Frontal cortex (tissue), 4 donors: Measurements from ENCODE around the gene RBM17. TPM values are rescaled to one million over a fixed set of nuclear protein-coding genes. Genes with fewer than 3 reads are reported as not detected.
"Not testable (repeated sequence)": the region's sequence is repeated elsewhere in the genome, so short reads cannot be mapped to it uniquely, and the experiment has no call there.

Experiments
- DNase-seq, 2 donors: peaks; one replicate each; pipeline ENCODE4 v3.0.0; 2012; ENCODE audit warnings: low spot score in 2 of 2
- FAIRE-seq: peaks from 2 replicates; lab custom pipeline; 2012; peaks lifted over from hg19 to GRCh38; lab: Jason Lieb, UNC
- total RNA-seq: library from RNA; depleted of rRNA; stranded (reverse); fragments of >200 nt; gene quantifications from one replicate; pipeline ENCODE4 v1.2.3, GENCODE V29; 2014
- donor health status: control.
- donor health status: control.
- donor health status: control.

The RBM17 gene
- total RNA-seq, 1 donor from 2014 or later, result 31.8 TPM

GRCh38 chr10:6107616-6108015, 18.8 kb downstream of the RBM17 start:
- FAIRE-seq, DNase-seq: not testable (repeated sequence)

DNA sequence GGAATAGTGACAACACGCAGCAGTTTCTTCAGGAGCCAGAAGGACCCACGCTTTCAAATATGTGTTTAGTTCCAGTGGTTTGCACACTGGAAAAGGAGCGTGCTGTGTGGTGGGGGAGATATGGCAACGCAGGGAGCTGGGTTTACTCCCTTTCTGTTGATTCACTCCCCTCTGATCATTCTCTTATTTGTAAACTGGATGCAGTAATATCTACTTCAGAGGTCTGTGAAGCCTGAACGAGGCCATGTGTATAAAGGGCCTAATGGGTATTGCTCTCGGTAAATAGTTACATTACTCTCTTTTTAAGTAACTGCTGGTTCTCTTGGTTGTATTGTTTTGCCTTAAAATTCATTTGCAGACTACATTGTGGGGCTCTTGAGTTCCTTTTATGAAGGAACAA, 19.2 kb downstream of the RBM17 start:
- no peak for DNase-seq
- no peak for FAIRE-seq

DNA sequence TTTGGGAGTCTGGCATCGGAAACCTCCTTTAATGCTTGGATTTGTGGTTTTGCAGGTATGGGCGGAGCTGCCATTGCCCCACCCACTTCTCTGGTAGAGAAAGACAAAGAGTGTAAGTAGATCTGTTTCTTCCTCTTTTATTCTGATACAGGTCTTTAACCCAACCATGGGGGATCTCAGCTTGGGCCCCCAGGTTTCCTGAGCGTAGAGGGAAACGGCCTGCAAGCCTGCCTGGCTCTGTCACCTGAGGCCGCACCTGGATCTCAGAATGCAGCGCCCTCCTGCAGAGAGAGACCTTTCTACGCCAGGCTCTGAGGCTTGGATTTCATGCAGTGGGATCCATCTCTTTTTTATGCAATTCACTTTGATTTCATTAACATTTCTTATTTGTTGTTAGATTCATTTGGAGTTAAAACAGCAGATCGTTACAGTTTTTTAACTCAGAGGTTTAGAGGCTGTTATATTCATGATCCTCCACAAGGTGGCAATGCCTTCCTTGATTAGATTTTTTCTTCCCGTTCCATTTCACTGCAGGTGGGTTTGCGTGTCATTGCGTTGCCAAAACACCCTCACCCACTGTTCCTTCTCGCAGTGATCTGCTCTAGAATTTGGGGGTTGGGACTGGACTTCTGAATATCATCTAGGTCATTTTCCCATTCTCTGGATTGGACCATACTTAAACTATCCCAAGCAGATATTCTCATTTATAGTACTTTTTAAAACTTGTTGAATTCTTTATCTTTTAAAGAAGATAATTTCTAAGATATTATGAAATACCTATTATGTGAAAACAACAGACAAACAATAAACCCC, 20.0 kb downstream of the RBM17 start:
- no peak for DNase-seq
- peak; percentile 49 for FAIRE-seq

GRCh38 chr10:6109444-6109775, 20.6 kb downstream of the RBM17 start:
- no peak for FAIRE-seq
- DNase-seq, result no peak

- DNase-seq, result no peak
- FAIRE-seq, result no peak
Observed at GRCh38 chr10:6110136-6110535, 21.3 kb downstream of the RBM17 start.

GRCh38 chr10:6112893-6113292, 24.1 kb downstream of the RBM17 start:
- FAIRE-seq, result no peak
- DNase-seq, result no peak

GRCh38 chr10:6114299-6114698, 25.5 kb downstream of the RBM17 start:
- DNase-seq (no peak), FAIRE-seq (no peak)

- DNase-seq (no peak), FAIRE-seq (no peak)
Observed at GRCh38 chr10:6114805-6115341, 26.0 kb downstream of the RBM17 start.

DNA sequence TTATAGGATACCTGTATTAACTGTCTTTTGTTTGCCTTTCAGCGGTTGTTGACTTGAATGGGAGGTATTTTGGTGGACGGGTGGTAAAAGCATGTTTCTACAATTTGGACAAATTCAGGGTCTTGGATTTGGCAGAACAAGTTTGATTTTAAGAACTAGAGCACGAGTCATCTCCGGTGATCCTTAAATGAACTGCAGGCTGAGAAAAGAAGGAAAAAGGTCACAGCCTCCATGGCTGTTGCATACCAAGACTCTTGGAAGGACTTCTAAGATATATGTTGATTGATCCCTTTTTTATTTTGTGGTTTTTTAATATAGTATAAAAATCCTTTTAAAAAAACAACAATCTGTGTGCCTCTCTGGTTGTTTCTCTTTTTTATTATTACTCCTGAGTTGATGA, 26.6 kb downstream of the RBM17 start:
- no peak for DNase-seq
- no peak for FAIRE-seq

DNA sequence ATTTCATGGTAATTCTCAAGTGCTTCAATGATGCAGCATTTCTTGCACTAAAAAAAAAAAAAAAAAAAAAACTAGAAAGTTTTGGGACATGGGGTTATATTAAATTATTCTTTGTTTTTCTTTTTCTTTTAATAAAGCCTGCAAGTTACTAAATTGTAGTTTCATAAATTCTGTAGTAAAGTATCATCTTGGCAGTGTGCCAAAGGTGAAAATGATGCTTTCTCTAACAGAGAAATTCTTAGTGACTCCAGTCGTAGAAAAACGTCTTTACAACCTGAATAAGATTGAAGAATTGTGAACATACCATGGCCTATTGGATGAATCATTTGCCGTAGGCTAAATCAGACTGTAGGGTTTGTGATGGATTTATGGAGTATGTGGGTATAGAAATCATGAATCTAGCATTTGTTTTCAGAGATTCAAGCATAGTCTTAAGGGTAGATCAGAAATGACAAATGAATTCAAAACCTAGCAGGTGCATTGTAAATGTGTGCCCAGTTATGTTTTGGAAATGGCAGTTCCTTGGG, 27.1 kb downstream of the RBM17 start:
- no peak for DNase-seq
- no peak for FAIRE-seq

DNA sequence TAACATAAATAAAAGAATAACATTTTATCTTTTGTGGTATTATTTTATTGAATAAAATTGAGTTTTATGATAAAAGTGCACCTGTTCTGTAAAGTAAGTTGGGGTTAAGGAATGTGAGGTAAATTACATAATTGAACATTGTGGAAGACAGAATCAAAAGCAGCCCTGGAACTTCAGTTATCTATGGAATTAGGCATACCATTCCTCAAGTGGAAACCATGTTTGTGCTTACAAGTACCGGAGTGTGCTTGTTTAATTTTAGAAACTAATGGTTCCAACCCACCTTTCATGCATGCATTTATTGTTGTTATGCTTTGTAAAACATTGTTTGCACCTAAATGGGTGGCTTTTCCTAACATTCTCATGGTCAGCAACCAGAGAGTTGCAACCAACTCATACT, 28.0 kb downstream of the RBM17 start:
- no peak for FAIRE-seq
- no peak for DNase-seq

- no peak for FAIRE-seq
- no peak for DNase-seq
Observed at GRCh38 chr10:6117711-6118110, 28.9 kb downstream of the RBM17 start.

DNA sequence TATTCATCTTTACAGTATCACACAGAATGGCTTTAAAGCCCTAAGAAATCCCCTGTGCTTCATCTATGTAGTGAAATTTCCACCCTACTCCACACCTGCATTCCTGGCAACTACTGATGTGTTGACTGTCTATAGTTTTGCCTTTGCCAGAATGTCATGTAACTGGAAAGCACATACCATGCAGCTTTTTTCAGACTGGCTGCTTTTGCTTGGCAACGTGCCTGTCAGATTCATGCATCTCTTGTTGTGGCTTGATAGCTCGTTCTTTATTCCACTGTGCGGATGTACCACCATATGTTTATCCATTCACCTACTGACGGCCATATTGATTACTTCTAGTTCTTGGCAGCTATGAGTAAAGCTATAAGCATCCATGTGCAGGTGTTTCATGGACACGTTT, 30.6 kb downstream of the RBM17 start:
- DNase-seq (no peak), FAIRE-seq (no peak)

GRCh38 chr10:6119962-6120361, 31.1 kb downstream of the RBM17 start:
- FAIRE-seq (no peak), DNase-seq (no peak)

GRCh38 chr10:6120691-6121090, 31.9 kb downstream of the RBM17 start:
- DNase-seq, result no peak
- no peak for FAIRE-seq

GRCh38 chr10:6121146-6121545, 32.3 kb downstream of the RBM17 start:
- DNase-seq (no peak), FAIRE-seq (no peak)

GRCh38 chr10:6123532-6123931, 34.7 kb downstream of the RBM17 start:
- FAIRE-seq (no peak), DNase-seq (no peak)

GRCh38 chr10:6124666-6125065, 35.8 kb downstream of the RBM17 start:
- no peak for DNase-seq
- FAIRE-seq, result no peak

DNA sequence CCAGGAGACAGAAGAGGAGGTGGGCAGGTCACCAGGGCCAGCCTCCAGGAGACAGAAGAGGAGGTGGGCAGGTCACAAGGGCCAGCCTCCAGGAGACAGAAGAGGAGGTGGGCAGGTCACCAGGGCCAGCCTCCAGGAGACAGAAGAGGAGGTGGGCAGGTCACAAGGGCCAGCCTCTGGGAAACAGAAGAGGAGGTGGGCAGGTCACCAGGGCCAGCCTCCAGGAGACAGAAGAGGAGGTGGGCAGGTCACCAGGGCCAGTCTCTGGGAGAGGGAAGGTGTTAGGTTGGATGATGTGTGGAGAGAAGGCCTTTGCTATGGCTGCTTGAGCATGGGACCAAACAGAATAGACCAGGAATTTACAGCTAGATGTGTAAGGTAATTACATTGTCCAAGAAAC, 38.6 kb downstream of the RBM17 start:
- not testable (repeated sequence) for FAIRE-seq

GRCh38 chr10:6128087-6128486, 39.3 kb downstream of the RBM17 start:
- DNase-seq, result no peak
- FAIRE-seq, result no peak

More for the DNA sequence above, 38.6 kb downstream of the RBM17 start:
- DNase-seq, result not testable (repeated sequence)

GRCh38 chr10:6128591-6129251, 39.9 kb downstream of the RBM17 start:
- FAIRE-seq, result no peak
- DNase-seq, result no peak
